Measurements from ENCODE around the gene AGBL2. TPM values are rescaled to one million over a fixed set of nuclear protein-coding genes. Genes with fewer than 3 reads are reported as not detected.

AGBL2 gene
- total RNA-seq, 1 experiment from 2014 or later, result not detected

DNA sequence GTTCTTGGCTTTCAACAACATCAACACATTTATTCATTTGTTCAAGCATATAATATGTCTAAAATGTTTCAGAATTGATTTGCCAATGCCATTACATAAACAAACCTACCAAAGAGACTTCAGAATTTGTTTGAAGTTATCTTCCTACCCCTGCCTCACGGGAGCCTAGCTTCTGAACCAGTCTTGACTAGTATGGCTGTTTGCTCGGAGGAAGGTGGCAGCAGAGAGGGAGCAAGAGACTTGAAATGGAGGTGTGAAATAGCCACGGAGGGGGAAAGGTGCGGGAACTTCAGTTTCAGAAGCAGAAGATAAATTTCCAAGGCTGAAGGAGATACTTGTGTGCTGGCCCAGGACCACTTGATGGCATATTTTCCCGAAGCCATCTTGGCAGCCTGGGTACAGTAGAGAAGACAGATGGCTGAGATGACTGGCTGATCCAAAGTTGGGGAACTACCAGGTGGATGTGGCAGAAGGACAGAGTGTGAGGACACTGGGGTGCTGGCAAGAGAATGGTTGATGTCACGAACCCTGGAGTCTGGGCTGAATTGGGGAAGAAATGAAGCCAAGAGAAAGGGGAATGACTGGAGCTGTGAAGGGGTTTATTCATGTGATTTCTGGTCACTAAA lies 58.8 kb downstream of the AGBL2 start:
- POLR2A ChIA-PET, result no interaction called here
- Histone ChIP-seq H3K27me3 (ENCODE audit: insufficient read depth, low read length) (no peaks in the 10 kb centered on the region), H3K9me2 (ENCODE audit: insufficient read depth) (no peaks in the 10 kb centered on the region)

More for the DNA sequence above, 58.8 kb downstream of the AGBL2 start:
- Histone ChIP-seq H2AFZ (ENCODE audit: low read depth, low read length, poor library complexity, severe bottlenecking) (no peak overlapping the region), H4K20me1 (ENCODE audit: insufficient read depth) (no peaks in the 10 kb centered on the region), H3K9ac (ENCODE audit: low read length) (no peak overlapping the region), H3K4me1 (ENCODE audit: control insufficient read depth in 1 of 2, insufficient read depth in 2 of 2, low read length in 2 of 2) (no peaks in the 10 kb centered on the region), H3K9me3 (ENCODE audit: control insufficient read depth in 1 of 2, insufficient read depth in 1 of 2, low read depth in 1 of 2, low read length in 2 of 2) (no peaks in the 10 kb centered on the region; a peak in 2 of 4 replicates), H3K4me3 (replicated peaks in 1 of 2; ENCODE audit: low read depth in 1 of 2, low read length in 2 of 2) (no peak overlapping the region), H3K79me2 (ENCODE audit: insufficient read depth, low read length) (no peaks in the 10 kb centered on the region), H3K27ac (ENCODE audit: low read depth, low read length) (no peak overlapping the region), H3K36me3 (ENCODE audit: control insufficient read depth in 1 of 2, insufficient read depth in 2 of 2, low read length in 2 of 2) (no peaks in the 10 kb centered on the region; a peak in 1 of 4 replicates), H3K4me2 (ENCODE audit: low read length) (no peak overlapping the region)
- ChIA-PET RAD21 (ENCODE audit: low non-redundant PET in 1 of 2, low total read pairs in 2 of 2, uncharacterized antibody in 2 of 2, unreplicated experiment in 2 of 2) (no interaction called here), CTCF (no interaction called here)
- TF ChIP-seq SRF (IDR thresholded peaks at IDR 0.05; ENCODE audit: low read depth), result no peak
- no peak for TF ChIP-seq ZFX (IDR thresholded peaks at IDR 0.05)
- no peak for TF ChIP-seq POLR2AphosphoS5 (IDR thresholded peaks at IDR 0.05; ENCODE audit: low read depth, low read length)
- TF ChIP-seq CBX3 (IDR thresholded peaks at IDR 0.05; ENCODE audit: low read depth), result no peak
- no peak for TF ChIP-seq MAX (IDR thresholded peaks at IDR 0.05)
- no peak for TF ChIP-seq EZH2phosphoT487 (IDR thresholded peaks at IDR 0.05; ENCODE audit: borderline replicate concordance)
- TF ChIP-seq ATF3 (IDR thresholded peaks at IDR 0.05), result no peak
- no peak for TF ChIP-seq EZH2 (IDR thresholded peaks at IDR 0.05)
- TF ChIP-seq, protein P1, sequence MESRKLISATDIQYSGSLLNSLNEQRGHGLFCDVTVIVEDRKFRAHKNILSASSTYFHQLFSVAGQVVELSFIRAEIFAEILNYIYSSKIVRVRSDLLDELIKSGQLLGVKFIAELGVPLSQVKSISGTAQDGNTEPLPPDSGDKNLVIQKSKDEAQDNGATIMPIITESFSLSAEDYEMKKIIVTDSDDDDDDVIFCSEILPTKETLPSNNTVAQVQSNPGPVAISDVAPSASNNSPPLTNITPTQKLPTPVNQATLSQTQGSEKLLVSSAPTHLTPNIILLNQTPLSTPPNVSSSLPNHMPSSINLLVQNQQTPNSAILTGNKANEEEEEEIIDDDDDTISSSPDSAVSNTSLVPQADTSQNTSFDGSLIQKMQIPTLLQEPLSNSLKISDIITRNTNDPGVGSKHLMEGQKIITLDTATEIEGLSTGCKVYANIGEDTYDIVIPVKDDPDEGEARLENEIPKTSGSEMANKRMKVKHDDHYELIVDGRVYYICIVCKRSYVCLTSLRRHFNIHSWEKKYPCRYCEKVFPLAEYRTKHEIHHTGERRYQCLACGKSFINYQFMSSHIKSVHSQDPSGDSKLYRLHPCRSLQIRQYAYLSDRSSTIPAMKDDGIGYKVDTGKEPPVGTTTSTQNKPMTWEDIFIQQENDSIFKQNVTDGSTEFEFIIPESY (IDR thresholded peaks at IDR 0.05; ENCODE audit: extremely low read depth, insufficient replicate concordance, low read length), result no peak
- intact Hi-C loops (cut with micrococcal nuclease), result no loop called here
- no peak for ATAC-seq
- DNase-seq (ENCODE audit: low read depth, low spot score), result no peak
- BruUV-seq (replicated peaks), result no TSS peak
